A549 (cell line): Measurements from ENCODE around the gene DPY30.

Experiments
- CTCF ChIP-seq: fragments of >200 bp; sonication (Bioruptor Twin); formaldehyde crosslinking; IDR thresholded peaks from 3 replicates; pipeline ENCODE4 v1.5.1; 2016
- EHF ChIP-seq: fragments of 250-450 bp; sonication (Bioruptor Pico); IDR thresholded peaks from 2 replicates; pipeline ENCODE4 v1.5.0; 2020; ENCODE audit warnings: mild to moderate bottlenecking
- EHMT2 ChIP-seq: fragments of 200-600 bp; sonication (generic); IDR thresholded peaks from 2 replicates; pipeline ENCODE4 v1.6.1; 2016; ENCODE audit warnings: antibody characterized with exemption, low read depth, mild to moderate bottlenecking, moderate library complexity
- EP300 ChIP-seq, 2 experiments: fragments of >200 bp; sonication (Bioruptor Twin); formaldehyde crosslinking; IDR thresholded peaks; 2 replicates in 1 of 2; 3 replicates in 1 of 2; pipeline ENCODE4 v1.6.1; 2016 to 2017
- MYC ChIP-seq: IDR thresholded peaks from 2 replicates; pipeline ENCODE4 v1.6.1; 2012; ENCODE audit warnings: mild to moderate bottlenecking, inconsistent platforms, low read length, improper control_type of control experiment, borderline replicate concordance
- NFE2L2 ChIP-seq: fragments of 150-350 bp; conservative IDR thresholded peaks from 2 replicates; pipeline ENCODE4 v1.6.1; 2014; ENCODE audit warnings: low read length
- PHF8 ChIP-seq: fragments of 200-600 bp; sonication (generic); IDR thresholded peaks from 2 replicates; pipeline ENCODE4 v1.6.1; 2016; ENCODE audit warnings: low read depth, mild to moderate bottlenecking, antibody characterized with exemption, moderate library complexity, borderline replicate concordance
- POLR2A ChIP-seq: IDR thresholded peaks from 2 replicates; pipeline ENCODE4 v1.6.1; 2012; ENCODE audit warnings: mild to moderate bottlenecking, low read length
- RAD21 ChIP-seq, 2 experiments: fragments of >200 bp in 1 of 2; sonication (Bioruptor Twin) in 1 of 2; formaldehyde crosslinking in 1 of 2; IDR thresholded peaks in 1 of 2; conservative IDR thresholded peaks in 1 of 2; 2 replicates in 1 of 2; 3 replicates in 1 of 2; pipeline ENCODE4 v1.6.1; 2012 to 2018; ENCODE audit warnings: inconsistent platforms in 1 of 2
- TP53 ChIP-seq: fragments of 250-450 bp; sonication (Bioruptor Pico); IDR thresholded peaks from 2 replicates; pipeline ENCODE4 v1.5.0; 2021; ENCODE audit warnings: mild to moderate bottlenecking, moderate library complexity

GRCh38 chr2:32061973-32062861, 22.6 kb upstream of the DPY30 start:
- TF ChIP-seq CTCF (no peak; the same call in 2 of the 3 replicates), POLR2A (no peak), RAD21 (conservative IDR thresholded peaks at IDR 0.05 in 1 of 2, IDR thresholded peaks at IDR 0.05 in 1 of 2) (no peak), PHF8 (no peak), TP53 (CRISPR knock-in tag) (no peak), EP300 (IDR thresholded peaks at IDR 0.05) (no peak), EHF (CRISPR knock-in tag) (no peak), MYC (no peak), NFE2L2 (no peak), EHMT2 (no peak)
